Nephron progenitor cell (in vitro differentiated cells): ENCODE measurements around the gene PACS2.
A peak's percentile ranks its signal among the peaks of the same experiment; 100 is the strongest.

ENCODE experiments used
- DNase-seq: peaks from one replicate; pipeline ENCODE4 v3.0.0; 2021
- H3K27ac Mint-ChIP-seq: 2 replicates; pipeline ENCODE4 v1.8.0; 2021; ENCODE audit warnings: mild to moderate bottlenecking, moderate library complexity, mixed read lengths
- H3K27me3 Mint-ChIP-seq: 2 replicates; pipeline ENCODE4 v1.8.0; 2021; ENCODE audit warnings: mild to moderate bottlenecking, low read depth, mixed read lengths; ENCODE audit not compliant: poor library complexity
- H3K36me3 Mint-ChIP-seq: 2 replicates; pipeline ENCODE4 v1.8.0; 2021; ENCODE audit warnings: low read depth, mixed read lengths
- H3K4me1 Mint-ChIP-seq: 2 replicates; pipeline ENCODE4 v1.8.0; 2021; ENCODE audit warnings: mixed read lengths
- H3K4me3 Mint-ChIP-seq: 2 replicates; pipeline ENCODE4 v1.8.0; 2021; ENCODE audit warnings: mild to moderate bottlenecking, moderate library complexity, mixed read lengths
- H3K9me3 Mint-ChIP-seq: 2 replicates; pipeline ENCODE4 v1.8.0; 2021; ENCODE audit warnings: mild to moderate bottlenecking, moderate library complexity, mixed read lengths
- CTCF ChIP-seq: fragments of 200-600 bp; sonication (generic); IDR thresholded peaks from 2 replicates; pipeline ENCODE4 v1.5.0; 2021; ENCODE audit warnings: antibody characterized with exemption

The PACS2 gene

GRCh38 chr14:105328678-105329390, 14.3 kb downstream of the PACS2 start:
- Mint-ChIP-seq H3K4me1 (peaks cover 44% of the 10 kb centered on the region), H3K9me3 (peaks cover 10% of the 10 kb centered on the region), H3K36me3 (peaks cover 6% of the 10 kb centered on the region), H3K4me3 (no peak overlapping the region), H3K27me3 (no peaks in the 10 kb centered on the region), H3K27ac (peak overlapping the region; percentile 47)
- DNase-seq, result no peak
- no peak for TF ChIP-seq CTCF

- H3K4me3 Mint-ChIP-seq, result no peak overlapping the region
- peaks cover 6% of the 10 kb centered on the region for H3K36me3 Mint-ChIP-seq
- no peak for DNase-seq
- TF ChIP-seq CTCF, result no peak
- H3K4me1 Mint-ChIP-seq, result peaks cover 38% of the 10 kb centered on the region
- H3K27me3 Mint-ChIP-seq, result no peaks in the 10 kb centered on the region
- no peak overlapping the region for H3K27ac Mint-ChIP-seq
- H3K9me3 Mint-ChIP-seq, result peaks cover 10% of the 10 kb centered on the region
These were observed 15.0 kb downstream of the PACS2 start for GRCh38 chr14:105329411-105330150.

GRCh38 chr14:105330491-105330895, 15.9 kb downstream of the PACS2 start:
- H3K27ac Mint-ChIP-seq, result no peak overlapping the region
- H3K4me3 Mint-ChIP-seq, result no peak overlapping the region
- peaks cover 6% of the 10 kb centered on the region for H3K36me3 Mint-ChIP-seq

GRCh38 chr14:105331575-105332349, 17.2 kb downstream of the PACS2 start:
- no peak overlapping the region for H3K27ac Mint-ChIP-seq
- peaks cover 26% of the 10 kb centered on the region for H3K4me1 Mint-ChIP-seq
- H3K4me3 Mint-ChIP-seq, result no peak overlapping the region
- H3K36me3 Mint-ChIP-seq, result peaks cover 11% of the 10 kb centered on the region
- peaks cover 10% of the 10 kb centered on the region for H3K9me3 Mint-ChIP-seq
- TF ChIP-seq CTCF, result no peak
- DNase-seq, result no peak
- peaks cover 2% of the 10 kb centered on the region for H3K27me3 Mint-ChIP-seq

More at GRCh38 chr14:105330491-105330895, 15.9 kb downstream of the PACS2 start:
- no peak for DNase-seq
- H3K9me3 Mint-ChIP-seq, result peaks cover 10% of the 10 kb centered on the region
- H3K27me3 Mint-ChIP-seq, result no peaks in the 10 kb centered on the region
- no peak for TF ChIP-seq CTCF
- peaks cover 34% of the 10 kb centered on the region for H3K4me1 Mint-ChIP-seq

GRCh38 chr14:105332350-105332874, 17.9 kb downstream of the PACS2 start:
- DNase-seq, result no peak
- Mint-ChIP-seq H3K27ac (no peak overlapping the region), H3K27me3 (peaks cover 2% of the 10 kb centered on the region), H3K4me1 (peaks cover 25% of the 10 kb centered on the region), H3K36me3 (peaks cover 11% of the 10 kb centered on the region), H3K9me3 (peaks cover 10% of the 10 kb centered on the region), H3K4me3 (no peak overlapping the region)
- no peak for TF ChIP-seq CTCF
